ENCODE measurements around the gene ZCWPW1. TPM values are rescaled to one million over a fixed set of nuclear protein-coding genes. Genes with fewer than 3 reads are reported as not detected.
"Not testable (repeated sequence)": the region's sequence is repeated elsewhere in the genome, so short reads cannot be mapped to it uniquely, and the experiment has no call there.

Gene ZCWPW1
- total RNA-seq, 1 donor from 2014 or later = 1.8 TPM

DNA sequence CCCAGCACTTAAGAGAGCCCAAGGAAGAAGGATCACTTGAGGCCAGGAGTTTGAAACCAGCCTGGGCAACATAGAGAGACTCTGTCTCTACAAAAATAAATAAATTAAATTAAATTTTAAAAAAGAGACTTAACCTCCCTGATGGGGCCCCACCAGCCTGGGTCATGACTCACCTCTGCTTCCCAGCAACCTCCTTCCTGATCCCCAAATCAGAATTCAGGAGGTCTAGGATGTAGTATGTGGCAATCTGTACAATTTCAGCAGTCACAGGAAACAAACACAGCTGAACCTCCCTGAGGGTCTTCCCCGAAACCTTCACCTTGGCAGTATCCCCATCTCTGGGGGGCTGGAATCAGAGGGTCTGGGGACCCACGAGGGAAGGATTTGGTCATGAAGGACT lies 17.5 kb upstream of the ZCWPW1 start:
- DNase-seq (ENCODE audit: low read depth, low spot score) = no peak
- Mint-ChIP-seq H3K4me3 (no peak overlapping the region), H3K9me3 (no peaks in the 10 kb centered on the region), H3K4me1 (peaks cover 26% of the 10 kb centered on the region), H3K27me3 (ENCODE audit: low read depth) (no peaks in the 10 kb centered on the region), H3K27ac (ENCODE audit: unreplicated experiment) (peak overlapping the region; percentile 50), H3K36me3 (ENCODE audit: low read depth) (no peaks in the 10 kb centered on the region)
- TF ChIP-seq, protein P1, sequence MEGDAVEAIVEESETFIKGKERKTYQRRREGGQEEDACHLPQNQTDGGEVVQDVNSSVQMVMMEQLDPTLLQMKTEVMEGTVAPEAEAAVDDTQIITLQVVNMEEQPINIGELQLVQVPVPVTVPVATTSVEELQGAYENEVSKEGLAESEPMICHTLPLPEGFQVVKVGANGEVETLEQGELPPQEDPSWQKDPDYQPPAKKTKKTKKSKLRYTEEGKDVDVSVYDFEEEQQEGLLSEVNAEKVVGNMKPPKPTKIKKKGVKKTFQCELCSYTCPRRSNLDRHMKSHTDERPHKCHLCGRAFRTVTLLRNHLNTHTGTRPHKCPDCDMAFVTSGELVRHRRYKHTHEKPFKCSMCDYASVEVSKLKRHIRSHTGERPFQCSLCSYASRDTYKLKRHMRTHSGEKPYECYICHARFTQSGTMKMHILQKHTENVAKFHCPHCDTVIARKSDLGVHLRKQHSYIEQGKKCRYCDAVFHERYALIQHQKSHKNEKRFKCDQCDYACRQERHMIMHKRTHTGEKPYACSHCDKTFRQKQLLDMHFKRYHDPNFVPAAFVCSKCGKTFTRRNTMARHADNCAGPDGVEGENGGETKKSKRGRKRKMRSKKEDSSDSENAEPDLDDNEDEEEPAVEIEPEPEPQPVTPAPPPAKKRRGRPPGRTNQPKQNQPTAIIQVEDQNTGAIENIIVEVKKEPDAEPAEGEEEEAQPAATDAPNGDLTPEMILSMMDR (conservative IDR thresholded peaks at IDR 0.05) = no peak

DNA sequence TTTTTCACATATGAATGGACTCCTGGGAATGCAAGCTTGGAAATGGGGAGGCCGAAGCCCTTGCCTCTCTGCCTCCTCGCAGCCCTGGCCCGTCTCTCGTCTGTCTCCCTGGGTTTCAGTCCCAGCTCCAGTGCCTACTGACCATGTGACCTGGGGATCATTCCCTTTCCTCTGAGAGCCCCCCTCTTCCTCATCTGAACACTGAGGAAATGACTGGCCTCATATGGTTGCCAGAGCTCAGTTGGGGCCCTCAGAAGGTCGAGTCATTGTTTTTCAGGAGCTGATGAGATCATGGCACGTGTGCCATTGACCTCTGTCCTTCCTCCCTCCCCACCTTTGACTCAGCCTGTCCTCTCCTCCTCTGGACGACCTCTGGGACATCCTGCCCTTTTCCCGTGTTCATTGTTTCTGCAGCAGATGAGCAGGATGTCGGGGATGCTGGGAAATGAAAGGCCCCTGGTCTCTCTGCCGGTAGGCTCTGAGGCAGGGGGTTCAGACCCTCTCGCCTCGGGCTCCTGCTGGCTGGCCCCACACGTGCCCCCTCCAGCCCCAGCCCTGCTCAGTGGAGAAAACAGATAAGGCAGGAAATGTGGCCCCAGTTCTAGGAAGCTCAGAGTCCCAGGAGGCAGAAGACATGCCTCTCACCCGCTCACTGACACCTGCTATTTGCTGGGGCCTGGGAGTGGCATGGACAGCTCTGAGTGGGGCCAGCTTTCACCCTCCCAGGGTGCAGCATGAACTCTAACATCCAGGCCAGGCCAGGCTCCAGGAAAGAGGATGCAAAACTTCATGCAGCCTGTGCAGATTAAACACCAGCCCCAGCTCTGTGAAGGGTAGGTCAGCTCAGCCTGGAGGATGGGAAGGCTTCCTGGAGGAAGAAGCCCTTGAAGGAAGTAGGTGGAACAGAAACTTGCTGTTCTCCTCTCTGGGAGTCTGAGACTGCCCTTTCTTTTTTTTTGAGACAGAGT lies 16.1 kb upstream of the ZCWPW1 start:
- H3K36me3 Mint-ChIP-seq (ENCODE audit: low read depth) = no peaks in the 10 kb centered on the region
- H3K4me1 Mint-ChIP-seq = peaks cover 26% of the 10 kb centered on the region
- TF ChIP-seq, protein P1 (conservative IDR thresholded peaks at IDR 0.05) = no peak
- no peaks in the 10 kb centered on the region for H3K27me3 Mint-ChIP-seq (ENCODE audit: low read depth)
- H3K9me3 Mint-ChIP-seq = no peaks in the 10 kb centered on the region
- peak overlapping the region; percentile 58 for H3K4me3 Mint-ChIP-seq
- H3K27ac Mint-ChIP-seq (ENCODE audit: unreplicated experiment) = peak overlapping the region; percentile 63
- no peak for DNase-seq (ENCODE audit: low read depth, low spot score)

DNA sequence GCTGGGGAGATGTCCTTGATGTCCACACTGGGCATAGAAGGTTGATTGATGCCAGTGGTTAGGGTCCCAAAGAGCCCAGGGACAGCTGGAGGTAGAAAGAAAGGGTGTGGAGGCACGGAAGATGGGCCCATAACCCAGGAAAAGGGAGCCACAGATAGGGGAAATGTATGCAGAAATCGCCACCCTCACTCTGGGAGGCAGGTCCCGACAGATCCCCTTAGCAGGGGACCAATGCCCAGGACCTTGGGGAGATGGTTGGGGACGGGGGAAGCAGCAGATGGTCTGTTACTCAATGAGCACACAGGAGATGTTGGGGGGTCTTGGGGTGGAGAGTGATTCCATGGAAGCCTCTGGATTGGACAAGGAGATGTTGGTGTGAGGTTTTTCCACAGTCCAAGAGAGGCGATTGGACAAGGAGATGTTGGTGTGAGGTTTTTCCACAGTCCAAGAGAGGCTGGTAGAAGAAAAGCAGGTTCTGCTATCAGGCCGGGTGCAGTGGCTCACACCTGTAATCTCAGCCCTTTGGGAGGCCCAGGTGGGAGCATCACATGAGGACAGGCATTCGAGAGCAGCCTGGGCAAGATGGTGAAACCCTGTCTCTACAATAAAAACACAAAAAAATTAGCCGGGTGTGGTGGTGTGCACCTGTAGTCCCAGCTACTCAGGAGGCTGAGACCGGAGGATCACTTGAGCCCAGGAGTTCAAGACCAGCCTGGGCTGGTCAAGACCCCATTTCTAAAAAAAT lies 14.8 kb upstream of the ZCWPW1 start:
- Mint-ChIP-seq H3K9me3 (no peaks in the 10 kb centered on the region), H3K27me3 (ENCODE audit: low read depth) (no peaks in the 10 kb centered on the region), H3K4me1 (peaks cover 26% of the 10 kb centered on the region), H3K4me3 (peak overlapping the region; percentile 31), H3K36me3 (ENCODE audit: low read depth) (no peaks in the 10 kb centered on the region), H3K27ac (ENCODE audit: unreplicated experiment) (peak overlapping the region; percentile 31)
- TF ChIP-seq, protein P1 (conservative IDR thresholded peaks at IDR 0.05) = no peak
- no peak for DNase-seq (ENCODE audit: low read depth, low spot score)

DNA sequence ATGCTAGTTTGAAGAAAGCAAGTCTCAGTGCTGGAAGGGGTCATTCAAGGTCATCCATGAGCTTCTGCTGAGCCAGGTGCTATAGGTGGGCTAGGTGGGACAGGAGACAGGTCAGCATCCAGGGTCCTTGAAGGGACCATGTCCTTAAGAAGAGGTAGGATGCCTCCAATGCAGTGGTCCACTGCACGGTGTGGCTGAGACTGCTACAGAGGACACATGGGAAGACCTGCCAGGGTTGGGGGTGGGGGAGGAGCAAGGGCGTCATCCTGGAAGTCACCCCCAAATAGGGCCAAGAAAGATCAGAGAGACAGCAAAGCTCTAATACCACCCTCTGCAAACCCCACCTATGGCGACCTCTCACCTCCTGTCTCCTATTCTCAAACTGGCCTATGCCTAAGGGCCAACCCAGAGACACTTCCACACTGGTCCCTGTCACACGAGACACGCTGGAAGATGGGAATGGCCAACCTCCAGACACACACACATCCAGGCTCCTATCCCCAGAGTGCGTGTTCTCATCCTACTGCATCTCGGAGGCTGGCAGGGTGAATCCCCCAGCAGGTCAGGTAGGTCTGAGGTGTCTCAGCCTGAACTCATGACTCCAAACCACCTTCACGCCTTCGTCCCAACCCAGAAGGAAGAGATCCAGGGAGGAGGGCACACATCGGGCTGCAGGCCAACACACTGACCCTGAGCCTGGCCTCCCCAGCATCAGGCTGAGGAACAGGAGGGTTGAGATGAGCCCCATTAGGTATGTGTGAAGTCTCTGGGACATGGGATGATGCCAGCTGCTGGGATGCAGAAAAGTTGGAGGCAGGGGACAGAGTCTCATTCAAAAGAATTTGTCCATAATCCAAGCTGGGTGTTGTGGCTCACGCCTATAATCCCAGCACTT lies 13.4 kb upstream of the ZCWPW1 start:
- peak overlapping the region; percentile 59 for H3K4me3 Mint-ChIP-seq
- no peaks in the 10 kb centered on the region for H3K27me3 Mint-ChIP-seq (ENCODE audit: low read depth)
- no peaks in the 10 kb centered on the region for H3K36me3 Mint-ChIP-seq (ENCODE audit: low read depth)
- no peak for DNase-seq (ENCODE audit: low read depth, low spot score)
- TF ChIP-seq, protein P1 (conservative IDR thresholded peaks at IDR 0.05) = no peak
- no peaks in the 10 kb centered on the region for H3K9me3 Mint-ChIP-seq
- no peak overlapping the region for H3K27ac Mint-ChIP-seq (ENCODE audit: unreplicated experiment)
- H3K4me1 Mint-ChIP-seq = peaks cover 26% of the 10 kb centered on the region

- H3K4me1 Mint-ChIP-seq = peaks cover 28% of the 10 kb centered on the region
- H3K4me3 Mint-ChIP-seq; H3K36me3 Mint-ChIP-seq (ENCODE audit: low read depth); H3K9me3 Mint-ChIP-seq; H3K27me3 Mint-ChIP-seq (ENCODE audit: low read depth); H3K27ac Mint-ChIP-seq (ENCODE audit: unreplicated experiment); DNase-seq (ENCODE audit: low read depth, low spot score): not testable (repeated sequence)
Measured at GRCh38 chr7:100439244-100439643, 10.7 kb upstream of the ZCWPW1 start.

GRCh38 chr7:100438731-100439130 lies 10.2 kb upstream of the ZCWPW1 start:
- not testable (repeated sequence) for H3K27ac Mint-ChIP-seq (ENCODE audit: unreplicated experiment); H3K36me3 Mint-ChIP-seq (ENCODE audit: low read depth); DNase-seq (ENCODE audit: low read depth, low spot score); H3K4me3 Mint-ChIP-seq; H3K9me3 Mint-ChIP-seq; H3K27me3 Mint-ChIP-seq (ENCODE audit: low read depth)
- peaks cover 26% of the 10 kb centered on the region for H3K4me1 Mint-ChIP-seq

Data from neural crest cell (in vitro differentiated cells).